ENCODE measurements around the gene SLC25A13.

SLC25A13 gene

DNA sequence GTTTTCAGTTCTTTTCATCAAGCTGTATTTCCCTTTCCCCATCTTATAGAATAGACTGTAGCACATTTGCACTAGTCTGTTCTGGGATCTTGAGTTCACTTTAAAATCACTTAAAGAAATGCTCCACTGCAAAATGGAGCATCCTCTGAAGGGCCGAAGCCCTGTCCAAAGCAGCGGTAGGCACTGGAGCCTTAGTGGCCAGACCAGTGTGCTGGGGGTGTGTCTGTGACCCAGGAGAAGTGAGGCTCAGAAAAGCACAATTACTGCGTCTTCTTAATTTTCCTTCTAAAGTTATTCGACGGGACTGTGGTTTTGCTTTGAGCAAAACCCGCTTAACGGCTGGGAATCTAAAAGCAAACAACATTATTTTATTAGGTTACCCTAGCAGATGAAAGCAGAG lies 205.7 kb downstream of the SLC25A13 start:
- ATAC-seq (no peak), DNase-seq (no peak)
- Mint-ChIP-seq H3K27me3 (peaks cover 17% of the 10 kb centered on the region), H3K4me1 (no peaks in the 10 kb centered on the region), H3K4me3 (no peak overlapping the region), H3K27ac (no peak overlapping the region), H3K9me3 (peaks cover 0 to 10% of the 10 kb centered on the region in 2 donors)

DNA sequence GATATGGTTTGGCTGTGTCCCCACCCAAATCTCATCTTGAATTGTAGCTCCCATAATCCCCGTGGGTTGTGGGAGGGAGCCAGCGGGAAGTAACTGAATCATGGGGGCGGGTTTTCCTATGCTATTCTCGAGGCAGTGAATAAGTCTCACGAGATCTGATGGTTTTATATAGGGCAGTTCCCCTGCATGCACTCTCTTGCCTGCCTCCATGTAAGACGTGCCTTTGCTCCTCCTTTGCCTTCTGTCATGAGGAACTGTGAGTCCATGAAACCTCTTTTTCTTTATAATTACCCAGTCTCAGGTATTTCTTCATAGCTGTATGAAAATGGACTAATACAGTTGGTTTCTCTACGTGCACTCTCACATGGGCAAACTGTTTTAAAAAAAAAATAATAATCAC lies 207.7 kb downstream of the SLC25A13 start:
- H3K27me3 Mint-ChIP-seq = peaks cover 36% of the 10 kb centered on the region
- ATAC-seq (no peak), DNase-seq (no peak)
- H3K4me1 Mint-ChIP-seq = no peaks in the 10 kb centered on the region
- no peak overlapping the region for H3K4me3 Mint-ChIP-seq
- no peak overlapping the region for H3K27ac Mint-ChIP-seq
- H3K9me3 Mint-ChIP-seq = peaks cover 0 to 14% of the 10 kb centered on the region in 2 donors

- Mint-ChIP-seq H3K4me3 (no peak overlapping the region), H3K27me3 (peaks cover 36% of the 10 kb centered on the region), H3K27ac (no peak overlapping the region), H3K4me1 (no peaks in the 10 kb centered on the region), H3K9me3 (peaks cover 0 to 14% of the 10 kb centered on the region in 2 donors)
- DNase-seq (no peak), ATAC-seq (no peak)
Measured at GRCh38 chr7:96111405-96111804, 210.5 kb downstream of the SLC25A13 start.

GRCh38 chr7:96104984-96105383 lies 216.9 kb downstream of the SLC25A13 start:
- DNase-seq (no peak), ATAC-seq (no peak)
- Mint-ChIP-seq H3K4me1 (no peaks in the 10 kb centered on the region), H3K27ac (no peak overlapping the region), H3K27me3 (peaks cover 8% of the 10 kb centered on the region), H3K4me3 (no peak overlapping the region), H3K9me3 (no peaks in the 10 kb centered on the region)

DNA sequence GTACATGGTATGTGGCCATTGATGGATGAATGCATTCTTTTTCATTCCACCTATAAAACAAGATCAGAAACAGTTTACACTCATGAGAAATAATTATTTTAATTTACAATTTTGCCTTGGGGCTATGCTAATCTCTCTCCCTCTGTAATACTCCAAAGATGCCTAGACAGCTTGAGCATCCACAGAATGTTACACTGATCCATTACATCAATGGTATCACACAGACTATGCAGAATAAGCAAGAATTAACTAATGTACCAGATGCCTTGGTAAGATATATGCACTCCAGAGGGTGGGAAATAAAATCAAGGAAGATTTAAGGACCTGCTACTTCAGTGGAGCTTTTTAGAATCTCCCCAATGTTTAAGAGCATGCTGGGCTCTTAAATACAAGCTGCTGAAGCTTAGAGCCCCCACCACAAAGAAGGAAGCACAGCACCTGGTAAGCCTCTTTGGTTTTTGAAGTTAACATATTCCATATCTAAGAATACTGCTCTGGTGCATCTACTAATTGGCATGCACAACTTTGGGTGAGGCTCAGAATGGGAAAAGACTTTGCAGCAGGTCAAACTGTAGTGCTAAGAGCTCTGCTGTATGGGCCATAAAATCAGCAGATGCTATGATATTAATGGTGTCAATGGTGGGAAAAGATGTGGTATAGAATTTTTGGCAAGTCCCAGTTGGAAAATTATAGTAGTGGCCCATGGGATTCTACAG lies 219.6 kb downstream of the SLC25A13 start:
- Mint-ChIP-seq H3K9me3 (no peaks in the 10 kb centered on the region), H3K27ac (no peak overlapping the region), H3K4me1 (no peaks in the 10 kb centered on the region), H3K27me3 (peaks cover 12% of the 10 kb centered on the region), H3K4me3 (no peak overlapping the region)
- DNase-seq (no peak), ATAC-seq (no peak)

- Mint-ChIP-seq H3K4me3 (no peak overlapping the region), H3K9me3 (no peaks in the 10 kb centered on the region), H3K4me1 (no peaks in the 10 kb centered on the region), H3K27me3 (peaks cover 14% of the 10 kb centered on the region), H3K27ac (no peak overlapping the region)
- no peak for ATAC-seq
- DNase-seq = no peak
Measured at GRCh38 chr7:96100737-96101136, 221.2 kb downstream of the SLC25A13 start.

GRCh38 chr7:96097835-96098234 lies 224.1 kb downstream of the SLC25A13 start:
- no peak overlapping the region for H3K27ac Mint-ChIP-seq
- H3K9me3 Mint-ChIP-seq = no peaks in the 10 kb centered on the region
- H3K4me1 Mint-ChIP-seq = no peaks in the 10 kb centered on the region
- no peak for DNase-seq
- no peak for ATAC-seq
- H3K4me3 Mint-ChIP-seq = no peak overlapping the region
- H3K27me3 Mint-ChIP-seq = peaks cover 24% of the 10 kb centered on the region

GRCh38 chr7:96093435-96093834 lies 228.5 kb downstream of the SLC25A13 start:
- H3K4me1 Mint-ChIP-seq = no peaks in the 10 kb centered on the region
- H3K9me3 Mint-ChIP-seq = no peaks in the 10 kb centered on the region
- ATAC-seq = no peak
- no peak for DNase-seq
- no peak overlapping the region for H3K4me3 Mint-ChIP-seq
- H3K27ac Mint-ChIP-seq = no peak overlapping the region
- peaks cover 47% of the 10 kb centered on the region for H3K27me3 Mint-ChIP-seq

DNA sequence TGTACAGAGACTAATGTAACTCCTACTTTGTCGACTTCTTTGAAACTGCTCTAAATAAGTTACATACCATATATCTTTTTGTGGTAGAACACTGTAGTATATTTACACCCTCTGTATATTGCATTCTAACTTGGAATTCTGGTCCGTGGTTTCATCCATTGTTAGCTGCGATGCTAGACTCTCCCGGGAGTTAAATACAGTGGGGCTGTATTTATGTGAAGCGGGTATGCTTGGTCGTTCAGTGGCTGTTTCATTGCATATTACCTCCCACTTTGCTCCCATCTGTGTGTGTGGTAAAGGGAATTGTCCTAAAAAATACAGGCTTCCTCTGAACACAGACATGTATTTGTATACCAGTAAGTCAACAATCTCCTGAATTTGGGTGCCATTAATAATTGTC lies 231.1 kb downstream of the SLC25A13 start:
- peaks cover 42% of the 10 kb centered on the region for H3K27me3 Mint-ChIP-seq

DNA sequence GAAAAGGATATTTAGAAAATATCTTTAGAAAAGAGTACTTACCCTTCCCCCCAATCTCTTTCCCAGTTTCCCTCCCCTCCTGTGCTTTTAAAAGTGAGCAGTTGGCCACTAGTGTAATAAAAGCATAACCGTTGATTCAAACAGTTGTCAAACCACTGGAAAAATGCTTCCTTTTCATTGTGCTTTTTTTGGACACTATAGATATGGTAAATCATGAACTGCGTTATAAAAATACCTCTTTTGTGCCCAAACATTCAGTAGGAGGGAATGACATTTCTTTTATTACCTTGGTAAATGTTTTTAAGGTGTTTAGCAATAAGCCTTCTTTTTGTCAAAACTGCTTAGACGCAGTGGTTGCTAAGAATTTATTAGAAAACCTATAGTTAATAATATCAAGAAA lies 232.4 kb downstream of the SLC25A13 start:
- no peaks in the 10 kb centered on the region for H3K4me1 Mint-ChIP-seq
- peaks cover 37% of the 10 kb centered on the region for H3K27me3 Mint-ChIP-seq
- H3K4me3 Mint-ChIP-seq = no peak overlapping the region
- no peaks in the 10 kb centered on the region for H3K9me3 Mint-ChIP-seq
- ATAC-seq = no peak
- no peak for DNase-seq
- no peak overlapping the region for H3K27ac Mint-ChIP-seq

More for the DNA sequence above, 231.1 kb downstream of the SLC25A13 start:
- DNase-seq (no peak), ATAC-seq (no peak)
- Mint-ChIP-seq H3K27ac (no peak overlapping the region), H3K4me3 (no peak overlapping the region), H3K9me3 (no peaks in the 10 kb centered on the region), H3K4me1 (no peaks in the 10 kb centered on the region)

- H3K4me1 Mint-ChIP-seq = no peaks in the 10 kb centered on the region
Measured at GRCh38 chr7:96088579-96088978, 233.3 kb downstream of the SLC25A13 start.

DNA sequence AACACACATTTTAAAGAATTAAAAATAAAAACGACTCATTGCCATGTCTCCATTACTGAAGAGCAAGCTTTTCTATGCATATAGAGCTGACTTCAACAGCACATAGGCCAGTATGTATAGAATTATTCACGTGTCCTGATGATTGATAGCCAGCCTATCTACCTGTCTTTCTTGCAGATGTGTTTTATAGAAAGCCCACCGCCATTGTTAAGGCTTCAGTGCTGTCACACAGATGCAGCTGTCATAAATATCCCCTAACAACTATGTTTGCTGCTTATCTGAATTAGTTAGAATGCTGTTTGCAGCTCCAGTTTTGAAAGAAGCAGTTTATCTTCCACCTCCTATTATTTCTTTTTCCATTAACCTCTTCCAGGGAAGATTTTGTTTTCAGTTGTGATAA lies 235.9 kb downstream of the SLC25A13 start:
- ATAC-seq = no peak
- Mint-ChIP-seq H3K27me3 (peaks cover 18% of the 10 kb centered on the region), H3K4me3 (no peak overlapping the region), H3K27ac (no peak overlapping the region), H3K9me3 (no peaks in the 10 kb centered on the region), H3K4me1 (no peaks in the 10 kb centered on the region)
- no peak for DNase-seq

More at GRCh38 chr7:96088579-96088978, 233.3 kb downstream of the SLC25A13 start:
- no peak overlapping the region for H3K4me3 Mint-ChIP-seq
- H3K9me3 Mint-ChIP-seq = no peaks in the 10 kb centered on the region
- ATAC-seq (no peak), DNase-seq (no peak)
- no peak overlapping the region for H3K27ac Mint-ChIP-seq
- H3K27me3 Mint-ChIP-seq = peaks cover 37% of the 10 kb centered on the region

- H3K4me3 Mint-ChIP-seq = no peak overlapping the region
- no peak overlapping the region for H3K27ac Mint-ChIP-seq
- ATAC-seq = no peak
- peaks cover 20% of the 10 kb centered on the region for H3K27me3 Mint-ChIP-seq
- H3K9me3 Mint-ChIP-seq = no peaks in the 10 kb centered on the region
- DNase-seq = no peak
- no peaks in the 10 kb centered on the region for H3K4me1 Mint-ChIP-seq
Measured at GRCh38 chr7:96084881-96085553, 236.9 kb downstream of the SLC25A13 start.

- Mint-ChIP-seq H3K27ac (no peak overlapping the region), H3K4me1 (peaks cover 7% of the 10 kb centered on the region), H3K9me3 (no peaks in the 10 kb centered on the region), H3K27me3 (peaks cover 32% of the 10 kb centered on the region), H3K4me3 (no peak overlapping the region)
- DNase-seq (no peak), ATAC-seq (no peak)
Measured at GRCh38 chr7:96080027-96080426, 241.9 kb downstream of the SLC25A13 start.

DNA sequence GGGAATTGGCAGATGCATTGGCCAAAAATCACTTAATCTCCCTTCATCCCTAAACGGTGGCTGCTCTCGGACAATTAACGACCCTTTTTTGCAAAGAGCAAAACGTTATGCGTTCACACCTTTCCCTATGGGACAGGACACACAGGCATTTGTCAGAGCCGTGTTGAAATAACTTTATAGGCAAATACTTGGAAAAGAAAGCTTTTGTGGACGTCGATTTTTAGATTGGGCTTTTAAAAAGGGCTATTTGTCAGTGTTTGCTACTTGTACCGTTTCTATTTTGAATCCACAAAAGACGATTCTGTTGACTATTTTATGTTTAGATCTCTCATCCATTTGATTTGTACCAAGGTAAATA lies 245.6 kb downstream of the SLC25A13 start:
- no peak for DNase-seq
- no peak overlapping the region for H3K27ac Mint-ChIP-seq
- H3K4me3 Mint-ChIP-seq = peak overlapping the region; percentile 72 to 82
- H3K4me1 Mint-ChIP-seq = peaks cover 7% of the 10 kb centered on the region
- H3K27me3 Mint-ChIP-seq = peaks cover 41% of the 10 kb centered on the region
- H3K9me3 Mint-ChIP-seq = no peaks in the 10 kb centered on the region
- no peak for ATAC-seq

DNA sequence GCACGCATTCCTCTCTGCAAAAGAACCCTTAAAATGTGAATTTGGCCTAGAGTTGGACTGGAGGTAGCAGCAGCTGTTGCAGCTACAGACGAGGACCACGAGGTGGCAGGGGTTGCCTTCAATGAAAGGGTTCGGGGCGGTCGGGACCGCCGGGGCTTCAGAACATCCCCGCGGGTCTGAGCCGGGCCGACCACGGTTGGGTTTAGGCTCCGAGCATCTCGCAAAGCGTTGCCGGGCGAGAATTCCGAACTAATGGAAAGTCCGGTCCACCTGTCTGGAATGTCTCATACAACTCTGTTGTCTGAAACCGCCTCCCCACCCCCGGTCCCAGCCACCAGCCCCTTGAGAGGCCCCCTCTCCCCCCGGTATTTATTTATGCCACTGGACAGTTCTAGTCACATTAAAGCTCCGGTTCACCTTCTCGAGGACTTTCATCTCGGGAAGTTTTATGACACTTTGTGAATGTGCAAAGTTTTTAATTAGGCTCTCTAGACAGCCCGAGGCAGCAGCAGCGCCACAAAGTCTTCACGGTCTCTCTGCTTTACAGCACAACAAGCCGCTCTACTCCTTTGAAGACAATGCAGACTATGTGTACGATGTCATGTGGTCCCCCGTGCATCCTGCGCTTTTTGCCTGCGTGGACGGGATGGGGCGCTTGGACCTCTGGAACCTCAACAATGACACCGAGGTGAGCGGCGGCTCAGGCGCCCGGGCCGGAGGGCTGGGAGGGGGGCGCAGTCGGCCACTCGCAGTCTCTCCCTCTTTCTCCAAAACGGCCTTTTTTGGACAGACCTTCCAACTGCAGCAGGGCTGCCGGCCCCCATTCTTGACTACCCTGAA lies 246.2 kb downstream of the SLC25A13 start:
- peaks cover 7% of the 10 kb centered on the region for H3K4me1 Mint-ChIP-seq
- peak overlapping the region; percentile 72 to 82 for H3K4me3 Mint-ChIP-seq
- peaks cover 45% of the 10 kb centered on the region for H3K27me3 Mint-ChIP-seq
- H3K27ac Mint-ChIP-seq = no peak overlapping the region
- H3K9me3 Mint-ChIP-seq = no peaks in the 10 kb centered on the region
- DNase-seq (peak; percentile 47 to 49), ATAC-seq (peak; percentile 89)

All from stimulated activated naive CD8-positive, alpha-beta T cell treated with anti-CD3 and anti-CD28 coated beads, Interleukin-15, amount 100 ng/mL, for 72 hours (primary cell).